Fibroblast of lung (primary cell): Measurements from ENCODE around the gene DIO1. TPM values are rescaled to one million over a fixed set of nuclear protein-coding genes. Genes with fewer than 3 reads are reported as not detected.

Source experiments
- DNase-seq, 2 donors: peaks; one replicate each; pipeline versions ENCODE4 v3.0.0 to v3.0.0-alpha.2; 2010; ENCODE audit warnings: low read depth in 2 of 2
- H2AFZ ChIP-seq: 2 replicates; pipeline ENCODE4 v1.5.1; 2012; ENCODE audit warnings: low read length, control low read depth, inconsistent platforms
- H3K27ac ChIP-seq: 2 replicates; pipeline ENCODE4 v1.5.1; 2011; ENCODE audit warnings: low read length, control low read depth; ENCODE audit not compliant: insufficient read depth
- H3K27me3 ChIP-seq: 2 replicates; pipeline ENCODE4 v1.5.1; 2011; ENCODE audit warnings: mild to moderate bottlenecking, low read length; ENCODE audit not compliant: control insufficient read depth, insufficient read depth
- H3K36me3 ChIP-seq: 2 replicates; pipeline ENCODE4 v1.5.1; 2011; ENCODE audit warnings: low read length; ENCODE audit not compliant: control insufficient read depth, insufficient read depth
- H3K4me1 ChIP-seq: 2 replicates; pipeline ENCODE4 v1.5.1; 2011; ENCODE audit warnings: low read length; ENCODE audit not compliant: control insufficient read depth, insufficient read depth; ENCODE audit errors: extremely low read depth
- H3K4me2 ChIP-seq: 2 replicates; pipeline ENCODE4 v1.5.1; 2011; ENCODE audit warnings: low read length, control low read depth; ENCODE audit not compliant: insufficient read depth; ENCODE audit errors: extremely low read depth
- H3K4me3 ChIP-seq, 4 experiments: fragments of 200-600 bp in 1 of 4; sonication (generic) in 1 of 4; replicated peaks in 1 of 4; 2 replicates each; pipeline ENCODE4 v1.5.1; 2011 to 2016; ENCODE audit warnings: low read length in 4 of 4, low read depth in 3 of 4, mild to moderate bottlenecking in 3 of 4, control low read depth in 2 of 4, inconsistent platforms in 1 of 4, mixed read lengths in 1 of 4; ENCODE audit not compliant: insufficient read depth in 1 of 4; ENCODE audit errors: control extremely low read depth in 1 of 4
- H3K79me2 ChIP-seq: 2 replicates; pipeline ENCODE4 v1.5.1; 2012; ENCODE audit warnings: mild to moderate bottlenecking, low read length, inconsistent platforms; ENCODE audit not compliant: control insufficient read depth, insufficient read depth
- H3K9ac ChIP-seq: 2 replicates; pipeline ENCODE4 v1.5.1; 2011; ENCODE audit warnings: mild to moderate bottlenecking, low read length, control low read depth; ENCODE audit not compliant: insufficient read depth
- H3K9me3 ChIP-seq: 2 replicates; pipeline ENCODE4 v1.5.1; 2012; ENCODE audit warnings: low read depth, low read length; ENCODE audit not compliant: control insufficient read depth, insufficient read depth
- H4K20me1 ChIP-seq: 2 replicates; pipeline ENCODE4 v1.5.1; 2011; ENCODE audit warnings: low read length; ENCODE audit not compliant: control insufficient read depth, insufficient read depth; ENCODE audit errors: extremely low read depth
- EZH2 ChIP-seq: IDR thresholded peaks from 2 replicates; pipeline ENCODE4 v1.5.1; 2012; ENCODE audit warnings: low read length, control low read depth, mild to moderate bottlenecking; ENCODE audit errors: missing control alignments
- polyA minus RNA-seq: library from RNA; depleted of rRNA, polyadenylated mRNA; stranded (reverse); fragments of >200 nt; gene quantifications from 2 replicates; pipeline ENCODE4 v1.2.3, GENCODE V29; 2011; ENCODE audit warnings: low replicate concordance
- polyA plus RNA-seq, 2 donors: library from polyadenylated mRNA; depleted of rRNA in 1 of 2; stranded (reverse) in 1 of 2; unstranded in 1 of 2; fragments of >200 nt; gene quantifications; 2 replicates each; pipeline ENCODE4 v1.2.1, GENCODE V29; 2011 to 2012; ENCODE audit warnings: missing spikeins in 1 of 2
- total RNA-seq: library from RNA; depleted of rRNA; stranded (reverse); fragments of >200 nt; gene quantifications from 2 replicates; pipeline ENCODE4 v1.2.1, GENCODE V29; 2014
- TF ChIP-seq, protein P1 (sequence below), 2 donors: IDR thresholded peaks in 1 of 2; conservative IDR thresholded peaks in 1 of 2; 1 replicate in 1 of 2; 2 replicates in 1 of 2; pipeline ENCODE4 v1.5.1; 2011 to 2012; ENCODE audit warnings: low read length in 2 of 2, control low read depth in 1 of 2, inconsistent platforms in 1 of 2, low read depth in 1 of 2, mild to moderate bottlenecking in 1 of 2

Gene DIO1
- not detected in 2 replicates for total RNA-seq
- polyA plus RNA-seq: not detected in 2 replicates
- polyA plus RNA-seq (2012): not detected in 2 replicates
- polyA minus RNA-seq: not detected in 2 replicates

DNA sequence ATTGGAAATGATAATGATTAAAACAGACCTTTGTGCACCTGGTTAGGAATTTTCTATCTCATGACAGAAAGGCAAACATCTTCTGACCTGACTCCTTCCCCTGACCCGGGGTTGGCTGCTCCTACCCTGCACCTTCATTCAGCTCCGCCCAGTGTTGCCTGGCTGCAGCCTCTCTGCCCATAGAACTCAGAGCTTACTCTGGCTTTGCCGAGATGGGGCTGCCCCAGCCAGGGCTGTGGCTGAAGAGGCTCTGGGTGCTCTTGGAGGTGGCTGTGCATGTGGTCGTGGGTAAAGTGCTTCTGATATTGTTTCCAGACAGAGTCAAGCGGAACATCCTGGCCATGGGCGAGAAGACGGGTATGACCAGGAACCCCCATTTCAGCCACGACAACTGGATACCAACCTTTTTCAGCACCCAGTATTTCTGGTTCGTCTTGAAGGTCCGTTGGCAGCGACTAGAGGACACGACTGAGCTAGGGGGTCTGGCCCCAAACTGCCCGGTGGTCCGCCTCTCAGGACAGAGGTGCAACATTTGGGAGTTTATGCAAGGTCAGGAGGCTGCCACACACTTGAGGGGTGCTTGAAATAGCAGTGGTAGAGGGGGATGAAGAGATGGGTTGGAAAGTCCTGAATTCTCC lies at the start of gene DIO1:
Gene DIO1, plus strand, starts transcription at position 189 of the 638 bp plus-strand sequence. Its CDS starts 24 bp downstream, at position 213.
- TF ChIP-seq, protein P1, sequence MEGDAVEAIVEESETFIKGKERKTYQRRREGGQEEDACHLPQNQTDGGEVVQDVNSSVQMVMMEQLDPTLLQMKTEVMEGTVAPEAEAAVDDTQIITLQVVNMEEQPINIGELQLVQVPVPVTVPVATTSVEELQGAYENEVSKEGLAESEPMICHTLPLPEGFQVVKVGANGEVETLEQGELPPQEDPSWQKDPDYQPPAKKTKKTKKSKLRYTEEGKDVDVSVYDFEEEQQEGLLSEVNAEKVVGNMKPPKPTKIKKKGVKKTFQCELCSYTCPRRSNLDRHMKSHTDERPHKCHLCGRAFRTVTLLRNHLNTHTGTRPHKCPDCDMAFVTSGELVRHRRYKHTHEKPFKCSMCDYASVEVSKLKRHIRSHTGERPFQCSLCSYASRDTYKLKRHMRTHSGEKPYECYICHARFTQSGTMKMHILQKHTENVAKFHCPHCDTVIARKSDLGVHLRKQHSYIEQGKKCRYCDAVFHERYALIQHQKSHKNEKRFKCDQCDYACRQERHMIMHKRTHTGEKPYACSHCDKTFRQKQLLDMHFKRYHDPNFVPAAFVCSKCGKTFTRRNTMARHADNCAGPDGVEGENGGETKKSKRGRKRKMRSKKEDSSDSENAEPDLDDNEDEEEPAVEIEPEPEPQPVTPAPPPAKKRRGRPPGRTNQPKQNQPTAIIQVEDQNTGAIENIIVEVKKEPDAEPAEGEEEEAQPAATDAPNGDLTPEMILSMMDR (conservative IDR thresholded peaks at IDR 0.05 in 1 of 2, IDR thresholded peaks at IDR 0.05 in 1 of 2; ENCODE audit: low read depth in 1 of 2, low read length in 2 of 2): no peak
- Histone ChIP-seq H3K4me3 (no peak within 1 kb of the TSS), H3K79me2 (peaks cover 2% of the 10 kb centered on the region), H3K9ac (no peak within 1 kb of the TSS), H3K36me3 (no peaks in the 10 kb centered on the region), H3K4me2 (peak within 1 kb of the TSS; percentile 19), H3K4me1 (peaks cover 5% of the 10 kb centered on the region), H2AFZ (peak within 1 kb of the TSS; percentile 53), H3K9me3 (no peaks in the 10 kb centered on the region), H4K20me1 (no peaks in the 10 kb centered on the region), H3K27me3 (no peaks in the 10 kb centered on the region), H3K27ac (no peak within 1 kb of the TSS)
- DNase-seq: no peak

DNA sequence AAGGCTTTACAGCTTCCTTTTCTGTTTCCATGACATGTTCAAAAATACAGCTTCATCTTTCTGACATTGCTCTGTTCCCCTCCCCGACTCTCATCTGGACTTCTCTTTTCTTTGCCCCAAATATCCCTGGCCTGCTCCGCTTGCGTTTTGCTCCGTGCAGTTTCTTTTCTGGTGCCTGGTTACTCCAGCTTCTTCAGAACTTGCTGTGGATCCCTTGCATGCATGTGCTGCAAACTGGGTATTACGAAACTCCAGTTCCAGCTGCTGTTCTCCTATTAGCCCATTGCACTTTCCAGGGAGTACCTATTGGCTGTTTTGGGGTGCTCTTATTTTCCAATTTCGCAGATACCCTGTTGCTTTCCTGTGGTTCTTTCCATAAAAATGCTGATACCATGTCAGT lies 46.0 kb upstream of the DIO1 start:
- TF ChIP-seq EZH2: no peak
- TF ChIP-seq, protein P1 (conservative IDR thresholded peaks at IDR 0.05 in 1 of 2, IDR thresholded peaks at IDR 0.05 in 1 of 2; ENCODE audit: low read depth in 1 of 2, low read length in 2 of 2): no peak
- H3K4me2 ChIP-seq: no peak overlapping the region
- no peaks in the 10 kb centered on the region for H4K20me1 ChIP-seq
- H2AFZ ChIP-seq: no peak overlapping the region
- no peak overlapping the region for H3K4me3 ChIP-seq
- H3K9me3 ChIP-seq: no peaks in the 10 kb centered on the region
- no peak overlapping the region for H3K27ac ChIP-seq
- no peaks in the 10 kb centered on the region for H3K4me1 ChIP-seq
- H3K36me3 ChIP-seq: no peaks in the 10 kb centered on the region
- no peak overlapping the region for H3K9ac ChIP-seq
- no peak for DNase-seq
- H3K79me2 ChIP-seq: no peaks in the 10 kb centered on the region
- H3K27me3 ChIP-seq: no peaks in the 10 kb centered on the region

DNA sequence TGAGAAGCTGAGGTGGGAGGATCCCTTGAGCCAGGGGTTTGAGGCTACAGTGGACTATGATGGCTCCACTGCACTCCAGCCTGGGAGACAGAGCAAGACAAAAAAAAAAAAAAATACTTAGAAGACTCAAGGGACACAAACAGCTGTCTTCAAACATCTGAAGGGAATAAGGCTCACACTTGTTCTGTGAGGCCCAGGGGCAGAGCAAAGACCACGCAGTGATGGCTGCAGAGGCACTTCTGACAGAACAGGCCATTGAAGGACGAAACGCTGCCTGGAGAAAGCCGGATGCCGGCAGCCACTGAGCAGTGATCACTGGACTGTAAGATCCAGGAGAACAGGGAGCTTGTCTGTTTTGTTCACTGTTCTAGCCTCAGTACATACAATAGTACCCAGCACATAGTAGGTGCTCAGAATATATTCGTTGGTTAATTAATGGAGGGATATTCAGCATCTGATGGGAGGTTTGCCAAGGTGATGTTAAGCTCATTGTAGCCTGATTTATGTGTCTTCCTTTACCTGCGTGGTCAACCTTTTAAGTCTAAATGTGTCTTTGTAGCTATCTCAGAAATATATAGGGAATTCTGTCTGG lies 43.8 kb upstream of the DIO1 start:
- H3K79me2 ChIP-seq: no peaks in the 10 kb centered on the region
- no peaks in the 10 kb centered on the region for H3K27me3 ChIP-seq
- peaks cover 2% of the 10 kb centered on the region for H3K36me3 ChIP-seq
- no peak overlapping the region for H3K4me2 ChIP-seq
- DNase-seq: no peak
- no peak overlapping the region for H3K4me3 ChIP-seq
- no peaks in the 10 kb centered on the region for H4K20me1 ChIP-seq
- H2AFZ ChIP-seq: no peak overlapping the region
- H3K4me1 ChIP-seq: no peaks in the 10 kb centered on the region
- no peak overlapping the region for H3K9ac ChIP-seq
- H3K9me3 ChIP-seq: no peaks in the 10 kb centered on the region
- no peak overlapping the region for H3K27ac ChIP-seq
- TF ChIP-seq, protein P1 (conservative IDR thresholded peaks at IDR 0.05 in 1 of 2, IDR thresholded peaks at IDR 0.05 in 1 of 2; ENCODE audit: low read depth in 1 of 2, low read length in 2 of 2): no peak
- no peak for TF ChIP-seq EZH2
